Erythroblast (primary cell): ENCODE data around the gene C11orf52.

Source experiments
- GATA1 ChIP-seq: IDR thresholded peaks from 2 replicates; pipeline ENCODE4 v1.6.1; 2011; ENCODE audit warnings: low read depth, mild to moderate bottlenecking, control low read depth, low read length, moderate library complexity
- POLR2A ChIP-seq: IDR thresholded peaks from 2 replicates; pipeline ENCODE4 v1.6.1; 2011; ENCODE audit warnings: mild to moderate bottlenecking, low read length

DNA sequence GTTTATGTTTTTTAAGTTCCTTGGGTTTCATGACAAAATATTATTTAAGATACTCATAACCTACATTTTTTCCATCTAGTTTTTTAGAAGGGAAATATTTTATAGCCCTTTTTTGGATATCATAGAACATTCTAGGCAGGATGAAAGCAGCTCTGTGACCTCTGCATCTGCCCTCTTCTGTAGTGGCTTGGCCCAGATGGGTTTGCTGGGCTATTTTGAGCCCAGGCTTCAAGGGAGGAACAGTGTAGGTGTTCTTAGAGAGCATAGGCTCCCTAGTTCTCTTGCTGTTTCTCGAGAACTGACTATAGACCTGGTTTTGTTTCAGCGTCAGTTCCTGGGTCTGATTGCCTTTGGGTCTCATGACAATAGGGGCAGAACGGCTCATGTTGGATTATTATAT, 50.6 kb downstream of the C11orf52 start:
- TF ChIP-seq POLR2A (no peak), GATA1 (no peak)
